ENCODE measurements around the gene ZNF474.

ZNF474 gene

DNA sequence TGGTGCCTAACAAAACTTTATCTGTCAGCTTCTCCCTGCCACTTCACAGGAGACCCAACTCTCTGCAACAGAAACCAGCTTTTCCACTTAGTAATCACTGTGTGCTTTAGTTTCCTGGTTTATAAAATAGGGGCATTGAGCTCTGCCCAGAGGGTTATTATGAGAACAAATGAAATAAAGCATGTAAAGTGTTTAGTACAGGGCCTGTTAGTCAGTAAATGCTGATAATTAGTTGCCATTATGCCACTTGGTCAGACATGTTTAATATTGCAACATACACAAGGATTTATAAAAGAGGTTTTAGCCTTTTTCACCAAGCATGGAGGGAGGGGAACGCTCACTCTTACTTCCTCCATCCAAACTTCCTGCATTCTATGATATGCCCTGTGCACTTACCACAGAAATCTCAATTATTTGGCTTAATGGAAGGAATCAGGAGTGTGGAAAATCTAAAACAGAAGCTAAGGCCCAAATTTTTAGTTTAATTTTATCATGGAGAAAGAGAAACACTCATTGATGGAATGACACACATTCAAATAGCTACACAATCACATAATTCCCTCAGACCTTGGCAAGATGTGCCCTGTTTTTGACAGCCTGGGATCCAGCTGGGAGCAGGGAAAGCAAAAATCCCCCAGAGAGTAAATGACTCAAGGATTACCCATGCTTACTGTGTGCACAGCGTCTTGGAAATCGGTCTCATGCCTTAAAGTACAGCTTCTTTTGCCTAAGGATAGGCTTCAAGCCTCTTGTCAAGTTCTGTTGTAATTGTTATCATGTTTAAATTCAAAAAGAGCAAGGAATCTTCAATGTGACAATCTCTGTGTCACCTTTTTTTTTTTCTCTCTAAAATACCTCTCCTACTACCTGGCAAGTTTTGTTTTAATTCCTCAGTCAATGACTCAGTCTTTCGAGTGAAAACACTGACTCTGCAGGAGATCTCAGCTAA is 34.0 kb downstream of the ZNF474 start:
- H3K27ac ChIP-seq = no peak overlapping the region

DNA sequence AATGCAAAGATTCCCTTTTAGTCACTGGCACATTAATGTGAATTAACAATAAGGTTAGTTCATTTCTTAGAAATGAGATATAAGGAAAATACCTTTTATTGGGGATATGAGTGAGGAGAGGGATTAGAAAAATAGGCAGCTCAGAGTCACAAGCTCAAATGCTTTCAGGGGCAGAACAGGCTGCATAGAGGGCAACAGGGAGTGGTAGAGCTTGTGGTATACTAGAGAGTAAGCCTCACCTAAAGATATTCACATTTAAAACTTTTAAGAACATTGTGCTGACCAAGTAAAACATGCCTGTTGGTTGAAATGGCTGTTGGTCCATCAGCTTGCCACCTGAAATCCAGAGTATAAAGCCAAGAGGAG is 34.7 kb downstream of the ZNF474 start:
- TF ChIP-seq ZFX (IDR thresholded peaks at IDR 0.05; ENCODE audit: borderline replicate concordance) (no peak), CTCF (IDR thresholded peaks at IDR 0.05) (no peak)
- H3K27ac ChIP-seq = no peak overlapping the region

More for the DNA sequence above, 34.0 kb downstream of the ZNF474 start:
- TF ChIP-seq CTCF (IDR thresholded peaks at IDR 0.05) = no peak
- no peak for TF ChIP-seq ZFX (IDR thresholded peaks at IDR 0.05; ENCODE audit: borderline replicate concordance)

GRCh38 chr5:122164831-122165558 is 35.6 kb downstream of the ZNF474 start:
- 0 out of 2 replicates have a peak overlapping the region, but pooled peaks have one; percentile 13 for H3K27ac ChIP-seq
- TF ChIP-seq CTCF (IDR thresholded peaks at IDR 0.05) = no peak
- TF ChIP-seq ZFX (IDR thresholded peaks at IDR 0.05; ENCODE audit: borderline replicate concordance) = no peak

DNA sequence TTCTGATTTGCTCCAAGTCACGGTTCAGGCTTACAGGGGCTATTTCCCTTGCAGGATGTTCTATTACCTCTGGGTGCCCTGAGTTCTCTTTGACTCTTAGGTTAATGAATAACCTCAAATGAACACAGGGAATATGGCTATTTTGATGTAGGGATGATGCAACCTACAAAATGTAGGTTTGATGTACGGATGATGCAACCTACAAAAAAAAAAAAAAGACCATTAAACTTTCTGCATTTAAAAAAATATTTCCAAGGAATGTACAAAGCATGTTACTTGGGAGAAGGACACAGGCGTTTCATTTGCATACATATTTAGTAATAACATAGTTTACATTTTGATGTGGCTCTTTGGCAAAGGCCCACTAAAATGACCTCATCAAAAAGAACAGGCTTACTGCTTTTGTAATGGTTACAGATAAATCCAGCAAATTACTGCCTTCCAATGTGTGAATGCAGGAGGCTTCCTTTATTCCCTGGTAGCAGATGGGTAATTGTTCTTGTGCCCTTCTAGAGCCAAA is 36.3 kb downstream of the ZNF474 start:
- TF ChIP-seq ZFX (IDR thresholded peaks at IDR 0.05; ENCODE audit: borderline replicate concordance) (no peak), CTCF (IDR thresholded peaks at IDR 0.05) (no peak)
- H3K27ac ChIP-seq = 0 out of 2 replicates have a peak overlapping the region, but pooled peaks have one; percentile 13

DNA sequence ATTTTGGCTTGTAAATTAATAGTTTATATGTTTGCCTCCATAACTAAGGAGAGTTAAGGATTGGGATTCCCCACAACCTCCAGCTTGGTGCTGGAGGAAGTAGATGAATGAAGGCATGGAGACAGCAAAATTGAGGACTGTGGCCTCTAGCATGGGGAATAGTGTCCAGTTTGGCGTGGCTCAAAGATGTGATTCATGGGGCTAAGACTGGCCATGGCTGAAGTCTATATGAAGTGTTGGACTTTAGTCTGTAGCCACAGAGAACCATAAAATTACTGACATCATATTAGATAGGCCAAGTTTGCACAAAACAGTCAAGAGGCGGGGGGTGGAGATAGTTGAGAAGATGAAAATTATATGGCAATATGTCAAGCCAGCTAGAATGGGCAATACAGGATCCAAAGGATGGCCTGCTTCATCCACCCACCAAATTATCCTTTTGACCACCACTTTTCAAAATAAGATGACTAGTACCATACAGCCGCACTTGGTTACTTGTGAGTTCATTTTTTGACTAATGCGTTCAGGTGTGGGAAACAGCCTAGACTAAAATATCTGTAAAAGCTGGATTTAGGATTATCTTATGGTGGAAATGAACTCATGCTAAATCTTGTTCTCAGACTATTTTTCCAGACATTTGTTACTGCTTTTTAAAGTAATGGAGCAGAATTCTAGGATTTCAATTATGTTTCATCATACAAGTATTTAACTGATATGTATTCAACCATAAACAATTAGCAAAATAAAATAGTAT is 40.2 kb downstream of the ZNF474 start:
- H3K27ac ChIP-seq = no peak overlapping the region
- TF ChIP-seq ZFX (IDR thresholded peaks at IDR 0.05; ENCODE audit: borderline replicate concordance) (no peak), CTCF (IDR thresholded peaks at IDR 0.05) (no peak)

GRCh38 chr5:122170620-122171019 is 41.3 kb downstream of the ZNF474 start:
- TF ChIP-seq CTCF (IDR thresholded peaks at IDR 0.05) = no peak
- TF ChIP-seq ZFX (IDR thresholded peaks at IDR 0.05; ENCODE audit: borderline replicate concordance) = no peak
- no peak overlapping the region for H3K27ac ChIP-seq
